HG02884 (cell line): Measurements from ENCODE around the gene PLA2G3.
A peak's percentile ranks its signal among the peaks of the same experiment; 100 is the strongest.
"Not testable (repeated sequence)": the region's sequence is repeated elsewhere in the genome, so short reads cannot be mapped to it uniquely, and the experiment has no call there.

Experiments
- ATAC-seq: cut with Tn5 transposase; IDR thresholded peaks from one replicate; pipeline ENCODE4 v1.9.1; 2021; ENCODE audit warnings: mild to moderate bottlenecking, moderate library complexity; ENCODE audit not compliant: unreplicated experiment

PLA2G3 gene

DNA sequence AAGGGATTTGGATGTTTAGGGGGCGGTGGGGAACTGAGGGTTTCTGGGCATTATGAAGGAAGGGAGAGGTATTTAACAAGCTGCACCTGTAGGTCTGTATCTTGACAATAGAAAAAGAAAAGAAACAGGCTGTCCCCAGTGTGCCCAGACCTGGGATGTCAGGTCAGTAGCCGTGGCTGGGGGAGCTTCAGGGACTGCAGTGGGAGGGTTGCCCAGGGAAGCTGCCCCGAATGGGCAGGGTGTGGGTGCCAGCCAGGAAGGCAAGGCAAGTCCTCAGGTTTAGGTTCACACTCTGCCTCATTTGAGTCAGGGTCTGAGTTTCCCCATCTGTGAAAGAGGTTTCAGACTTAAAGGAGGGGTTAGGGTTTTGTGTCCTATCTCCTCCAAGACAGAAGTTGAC, 16.0 kb downstream of the PLA2G3 start:
- no peak for ATAC-seq

GRCh38 chr22:31123292-31123602, 17.1 kb downstream of the PLA2G3 start:
- ATAC-seq, result no peak

GRCh38 chr22:31122532-31123291, 17.6 kb downstream of the PLA2G3 start, which contains the start of gene INPP5J:
INPP5J (plus strand) TSS chr22:31122966; CDS start chr22:31123015, 49 bp downstream.
- ATAC-seq, result no peak

GRCh38 chr22:31122196-31122531, 18.1 kb downstream of the PLA2G3 start:
- no peak for ATAC-seq

GRCh38 chr22:31121403-31121802, 18.9 kb downstream of the PLA2G3 start:
- no peak for ATAC-seq

- ATAC-seq, result no peak
Observed at GRCh38 chr22:31120642-31121041, 19.7 kb downstream of the PLA2G3 start.

DNA sequence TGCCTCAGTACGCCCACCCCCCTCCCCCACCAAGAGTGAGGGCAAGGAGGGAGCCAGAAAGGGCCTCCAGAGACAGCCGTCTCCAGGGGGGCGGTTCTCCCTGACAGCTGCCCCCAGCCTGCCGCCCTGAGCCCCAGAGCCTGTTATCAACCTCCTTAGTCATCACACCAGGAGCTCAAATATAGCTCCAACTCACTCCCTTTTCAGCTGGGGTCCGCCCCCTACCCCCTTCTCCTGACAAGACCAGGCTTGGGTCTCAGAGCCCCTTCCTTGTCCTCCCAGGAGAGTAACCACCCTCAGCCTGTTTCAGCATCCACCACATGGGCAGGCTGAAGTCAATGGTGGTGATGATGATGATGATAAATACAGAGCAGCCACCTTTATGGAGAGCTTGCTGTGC, 20.1 kb downstream of the PLA2G3 start:
- ATAC-seq, result no peak

GRCh38 chr22:31119026-31119717, 21.1 kb downstream of the PLA2G3 start:
- no peak for ATAC-seq

- no peak for ATAC-seq
Observed at GRCh38 chr22:31118046-31118820, 22.1 kb downstream of the PLA2G3 start.

- not testable (repeated sequence) for ATAC-seq
Observed at GRCh38 chr22:31112547-31113091, 27.7 kb downstream of the PLA2G3 start.

DNA sequence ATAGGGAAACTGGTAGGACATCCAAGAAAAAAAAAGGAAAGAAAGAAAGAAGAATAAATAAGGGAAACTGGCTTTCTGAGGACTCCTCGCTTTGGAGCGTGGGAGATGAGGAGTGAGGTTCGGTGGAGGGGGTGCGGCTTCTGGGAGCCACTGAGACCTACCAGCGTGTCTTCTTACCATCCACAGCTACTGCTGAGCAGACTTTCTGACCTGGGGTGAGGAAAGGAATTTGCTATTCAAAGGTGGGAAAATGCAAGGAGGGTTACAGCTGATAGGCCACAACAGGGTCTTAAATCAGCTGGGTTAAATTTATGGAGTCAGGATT, 32.5 kb downstream of the PLA2G3 start:
- ATAC-seq, result no peak

GRCh38 chr22:31107178-31107893, 33.0 kb downstream of the PLA2G3 start, which contains the start of gene SELENOM:
SELENOM (minus strand) TSS chr22:31107568; CDS start chr22:31107505, 63 bp downstream.
- ATAC-seq, result peak; percentile 88

DNA sequence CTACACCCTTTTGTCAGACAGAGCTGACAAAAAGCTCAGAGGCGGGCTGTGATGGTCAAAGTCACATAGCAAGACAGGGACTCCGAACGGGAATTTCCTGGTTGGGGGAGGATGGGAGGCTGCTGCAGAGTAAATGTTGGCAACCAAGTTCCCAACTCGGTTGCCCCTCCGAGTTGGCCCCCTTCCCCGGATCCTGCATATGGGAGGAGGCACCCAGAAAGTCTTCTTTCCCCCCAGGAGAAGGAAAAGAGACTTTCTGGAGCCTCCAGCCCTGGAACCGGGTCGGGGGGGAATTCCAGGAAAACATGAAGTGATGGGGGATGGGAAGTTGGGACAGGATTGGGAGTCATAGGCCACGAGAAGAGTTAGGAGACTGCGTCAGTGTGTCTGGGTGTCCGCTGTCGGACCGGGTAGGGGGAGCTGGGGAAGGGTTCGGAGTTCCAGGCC, 33.6 kb downstream of the PLA2G3 start:
- ATAC-seq, result no peak

GRCh38 chr22:31106001-31106571, 34.2 kb downstream of the PLA2G3 start:
- no peak for ATAC-seq

- ATAC-seq, result no peak
Observed at GRCh38 chr22:31105282-31105929, 34.9 kb downstream of the PLA2G3 start.

DNA sequence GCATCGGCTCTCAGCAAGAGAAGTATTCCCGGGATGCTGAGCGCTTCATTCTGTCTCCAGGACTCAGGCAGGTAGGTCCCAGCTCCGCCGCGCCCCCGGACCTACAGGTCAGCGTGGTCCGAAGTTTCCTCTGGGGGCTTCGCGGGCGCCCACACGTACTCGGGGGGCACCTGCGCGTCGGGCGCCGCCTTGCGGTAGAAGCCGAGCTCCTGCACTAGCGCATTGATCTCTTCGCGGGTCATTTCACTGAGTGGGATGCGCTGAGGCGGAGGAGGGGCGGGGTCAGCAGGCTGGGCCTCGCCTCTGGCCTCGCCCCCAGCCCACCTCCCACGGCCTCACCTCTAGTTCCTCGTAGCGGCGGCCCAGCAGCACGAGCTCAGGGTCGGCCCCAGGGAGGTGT, 35.4 kb downstream of the PLA2G3 start:
- no peak for ATAC-seq

- ATAC-seq, result no peak
Observed at GRCh38 chr22:31103899-31104694, 36.2 kb downstream of the PLA2G3 start.

DNA sequence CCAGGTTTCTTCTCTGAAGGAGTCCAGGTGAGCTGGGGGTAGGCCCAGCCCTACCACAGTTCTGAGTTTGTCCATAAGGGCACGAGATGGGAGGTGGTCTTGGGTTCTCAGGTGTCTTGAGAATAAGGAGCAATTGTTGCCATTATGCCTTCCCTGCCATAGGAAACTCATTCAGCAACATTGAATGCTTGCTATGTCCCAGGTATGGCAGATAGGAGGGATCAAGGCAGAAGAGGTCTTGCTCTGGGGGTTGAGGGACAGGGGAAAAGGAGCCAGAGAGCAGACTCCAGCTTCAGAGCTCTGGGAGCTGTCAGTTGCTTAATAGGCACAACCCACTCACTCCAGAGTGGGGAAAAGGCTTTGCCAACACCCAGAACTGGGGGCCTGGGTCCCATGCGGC, 37.2 kb downstream of the PLA2G3 start:
- no peak for ATAC-seq

- ATAC-seq, result no peak
Observed at GRCh38 chr22:31102441-31103081, 37.7 kb downstream of the PLA2G3 start.
